ENCODE data around the gene KRTAP4-8.
A peak's percentile ranks its signal among the peaks of the same experiment; 100 is the strongest.
"Not testable (repeated sequence)": the region's sequence is repeated elsewhere in the genome, so short reads cannot be mapped to it uniquely, and the experiment has no call there.

The KRTAP4-8 gene

DNA sequence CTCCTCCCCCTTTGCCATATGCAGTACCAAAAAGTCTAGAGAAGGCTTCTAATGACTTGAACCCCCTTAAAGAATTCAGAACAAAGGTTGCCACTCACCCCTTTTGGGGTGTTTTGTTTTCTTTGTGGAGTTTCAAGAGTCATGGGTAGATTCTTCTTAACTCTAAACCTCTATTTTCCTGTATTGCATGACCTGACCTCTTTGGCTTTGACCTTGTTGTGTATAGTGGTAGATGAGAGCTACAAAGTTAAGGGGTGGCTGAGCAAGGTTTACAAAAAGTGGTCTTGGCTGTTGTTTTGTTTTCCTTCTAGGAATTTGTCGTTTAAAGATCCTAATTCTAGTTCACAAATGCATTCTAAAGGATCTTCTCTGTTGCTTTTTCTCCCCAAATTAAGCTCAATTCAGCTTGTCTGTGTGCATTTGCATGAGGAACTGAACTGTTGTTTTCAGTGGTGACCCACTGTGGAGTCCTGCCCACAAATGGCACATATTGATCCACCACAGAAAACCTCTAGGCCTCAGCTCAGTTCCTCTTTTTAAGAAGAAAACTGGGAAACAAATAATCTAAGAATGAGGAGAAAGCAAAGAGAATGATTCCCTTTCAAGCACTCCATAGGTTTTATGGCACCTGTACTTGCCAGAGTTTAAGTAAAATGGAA, 10.9 kb upstream of the KRTAP4-8 start:
- DNase-seq = not testable (repeated sequence)

DNA sequence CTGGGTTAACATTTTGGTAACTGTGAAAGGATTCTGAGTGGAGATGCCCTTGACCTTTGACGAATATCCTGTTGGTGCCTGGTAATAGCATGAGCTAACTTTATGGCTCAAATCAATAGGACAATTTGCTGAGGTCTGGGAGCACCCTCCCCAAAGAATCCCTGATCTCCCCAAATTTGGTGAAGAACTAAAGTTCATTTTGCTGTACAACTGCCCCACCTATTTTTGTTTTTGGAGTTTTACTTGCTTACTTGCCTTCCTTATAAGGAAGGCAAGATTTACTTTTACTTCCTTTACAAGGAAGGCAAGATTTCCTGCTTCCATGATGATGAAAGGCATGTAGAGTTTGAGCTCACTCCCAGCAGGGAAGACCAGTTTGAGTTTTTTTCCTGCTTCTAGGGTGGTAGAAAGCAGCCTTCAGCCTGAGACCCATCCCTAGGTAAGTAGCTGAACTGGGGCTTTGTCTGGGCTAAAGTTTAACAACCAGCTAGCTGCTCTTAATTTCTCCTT, 10.1 kb upstream of the KRTAP4-8 start:
- DNase-seq = peak; percentile 53

GRCh38 chr17:41105347-41105746, 7.4 kb upstream of the KRTAP4-8 start, which contains the start of gene KRTAP4-9:
TSS of gene KRTAP4-9 (plus strand) at chr17:41105389. CDS start at chr17:41105389, 0 bp downstream.
- not testable (repeated sequence) for DNase-seq

GRCh38 chr17:41104386-41105038, 6.6 kb upstream of the KRTAP4-8 start:
- peak; percentile 89 for DNase-seq

DNA sequence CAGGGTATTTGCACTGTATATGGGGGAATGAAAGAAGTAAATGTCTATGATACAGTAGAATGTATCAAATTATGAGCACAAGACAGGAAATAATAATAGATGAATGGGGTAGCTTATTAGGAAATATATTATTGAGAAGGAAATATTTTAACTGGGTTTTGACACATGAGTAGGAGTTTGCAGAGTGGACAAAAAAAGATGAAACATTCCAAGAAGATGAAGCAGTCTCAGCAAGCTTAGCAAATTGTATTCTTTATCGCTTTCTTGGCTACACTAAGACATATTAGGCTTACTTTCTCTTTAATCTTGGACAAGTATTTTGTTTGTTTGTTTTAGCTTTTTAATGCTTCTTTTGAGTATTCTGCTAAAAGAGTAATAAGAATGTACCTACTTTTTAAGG, 6.0 kb upstream of the KRTAP4-8 start:
- peak; percentile 24 for DNase-seq

DNA sequence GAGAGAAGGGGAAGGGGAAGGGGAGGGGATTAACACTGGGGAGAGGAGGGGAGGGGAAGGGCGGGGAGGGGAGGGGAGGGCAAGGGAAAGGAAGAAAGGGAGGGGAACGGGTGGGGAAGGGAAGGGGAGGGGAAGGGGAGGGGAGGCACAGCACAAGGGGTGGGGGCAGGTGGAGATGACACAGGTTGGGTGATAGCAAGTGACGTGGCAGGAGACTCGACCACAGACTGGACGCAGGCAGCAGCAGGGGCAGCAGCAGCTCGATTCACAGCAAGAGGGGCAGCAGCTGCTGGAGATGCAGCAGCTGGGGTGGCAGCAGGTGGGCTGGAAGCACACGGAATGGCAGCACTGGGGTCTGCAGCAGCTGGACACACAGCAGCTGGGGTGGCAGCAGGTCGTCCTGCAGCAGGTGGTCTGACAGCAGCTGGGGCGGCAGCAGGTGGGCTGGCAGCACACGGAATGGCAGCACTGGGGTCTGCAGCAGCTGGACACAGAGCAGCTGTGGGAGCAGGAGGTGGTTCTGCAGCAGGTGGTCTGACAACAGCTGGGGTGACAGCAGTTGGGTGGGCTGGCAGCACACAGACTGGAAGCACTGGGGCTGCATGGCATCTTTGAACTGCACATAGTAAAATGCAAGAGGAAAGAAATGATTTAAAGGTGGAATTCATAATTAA, 3.8 kb upstream of the KRTAP4-8 start, which contains the start of gene KRTAP4-16:
TSS of gene KRTAP4-16 (minus strand) at position 624 of the 674 bp plus-strand sequence. CDS start at position 624, 0 bp downstream.
- no peak for DNase-seq

DNA sequence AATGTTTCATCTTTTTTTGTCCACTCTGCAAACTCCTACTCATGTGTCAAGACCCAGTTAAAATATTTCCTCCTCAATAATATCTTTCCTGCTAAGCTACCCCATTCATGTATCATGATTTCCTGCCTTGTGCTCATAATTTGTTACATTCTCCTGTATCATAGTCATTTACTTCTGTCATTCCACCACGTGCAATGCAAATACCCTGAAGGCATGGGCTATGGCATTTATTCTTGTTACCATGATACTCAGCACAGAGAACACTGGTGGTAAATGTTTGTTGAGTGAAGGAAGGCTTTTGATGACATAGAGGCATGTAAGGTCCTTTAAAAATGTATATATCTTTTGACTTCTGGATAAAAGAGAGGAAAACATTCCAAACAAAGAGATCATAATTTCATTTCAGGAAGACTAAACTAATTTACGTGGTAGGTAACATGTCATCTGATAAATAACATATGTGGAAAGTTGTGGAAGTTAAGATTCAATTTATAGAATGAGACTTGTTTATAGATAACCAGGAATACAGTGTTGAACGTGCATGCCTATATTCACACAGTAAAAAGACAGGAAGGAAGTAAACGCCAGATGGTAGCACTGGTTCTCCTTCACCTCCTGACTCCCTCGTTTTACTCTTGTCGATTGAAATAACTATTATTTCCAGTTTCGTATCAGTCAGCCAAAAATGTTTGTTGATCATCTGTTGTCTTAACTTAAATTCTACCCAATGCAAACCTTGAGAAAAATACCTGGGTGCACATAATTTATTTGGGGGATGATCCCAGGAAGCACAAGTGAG, 1.9 kb upstream of the KRTAP4-8 start:
- DNase-seq = peak; percentile 95

DNA sequence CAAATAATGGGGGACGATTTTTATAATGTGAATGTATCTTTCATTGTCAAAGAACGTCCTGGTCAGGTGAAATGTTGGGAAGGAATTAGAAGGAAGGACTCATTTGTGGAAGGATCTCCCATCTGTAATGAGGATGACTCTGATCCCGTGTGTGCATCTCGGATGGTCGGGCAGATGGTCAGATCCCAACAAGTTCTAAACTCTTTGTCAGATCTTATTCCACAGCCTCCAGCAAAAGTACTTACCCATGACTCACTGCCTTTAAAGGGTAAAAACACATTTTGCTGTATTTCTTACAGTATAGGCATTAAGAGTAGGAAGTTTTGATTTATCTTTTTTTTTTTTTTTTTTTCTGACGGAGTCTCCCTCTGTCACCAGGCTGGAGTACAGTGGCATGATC, 539 bp upstream of the KRTAP4-8 start:
- DNase-seq = peak; percentile 79

GRCh38 chr17:41096055-41096454, 1.9 kb downstream of the KRTAP4-8 start:
- DNase-seq = no peak

- not testable (repeated sequence) for DNase-seq
Measured at GRCh38 chr17:41088760-41089352, 9.1 kb downstream of the KRTAP4-8 start.

DNA sequence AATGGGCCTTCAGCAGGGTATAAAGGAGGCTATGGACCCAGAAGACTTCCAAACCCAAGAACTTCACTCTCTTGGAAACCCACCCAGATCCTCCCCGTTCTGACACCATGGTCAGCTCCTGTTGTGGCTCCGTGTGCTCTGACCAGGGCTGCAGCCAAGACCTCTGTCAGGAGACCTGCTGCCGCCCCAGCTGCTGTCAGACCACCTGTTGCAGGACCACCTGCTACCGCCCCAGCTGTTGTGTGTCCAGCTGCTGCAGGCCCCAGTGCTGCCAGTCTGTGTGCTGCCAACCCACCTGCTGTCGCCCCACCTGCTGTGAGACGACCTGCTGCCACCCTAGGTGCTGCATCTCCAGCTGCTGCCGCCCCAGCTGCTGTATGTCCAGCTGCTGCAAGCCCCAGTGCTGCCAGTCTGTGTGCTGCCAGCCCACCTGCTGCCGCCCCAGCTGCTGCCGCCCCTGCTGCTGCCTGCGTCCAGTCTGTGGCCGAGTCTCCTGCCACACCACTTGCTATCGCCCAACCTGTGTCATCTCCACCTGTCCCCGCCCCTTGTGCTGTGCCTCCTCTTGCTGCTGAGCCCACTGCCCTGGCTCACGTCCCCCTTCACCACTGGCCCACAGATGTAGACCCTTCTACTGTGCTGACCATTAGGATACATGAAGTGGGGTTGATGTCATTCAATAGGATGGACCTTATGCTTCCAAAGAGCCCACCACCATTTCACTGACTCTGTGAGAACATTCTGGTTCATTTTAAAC, 13.7 kb downstream of the KRTAP4-8 start, which contains the start of gene KRTAP4-7:
TSS of gene KRTAP4-7 (plus strand) at position 51 of the 757 bp plus-strand sequence. CDS start at position 108, 57 bp downstream.
- not testable (repeated sequence) for DNase-seq

DNA sequence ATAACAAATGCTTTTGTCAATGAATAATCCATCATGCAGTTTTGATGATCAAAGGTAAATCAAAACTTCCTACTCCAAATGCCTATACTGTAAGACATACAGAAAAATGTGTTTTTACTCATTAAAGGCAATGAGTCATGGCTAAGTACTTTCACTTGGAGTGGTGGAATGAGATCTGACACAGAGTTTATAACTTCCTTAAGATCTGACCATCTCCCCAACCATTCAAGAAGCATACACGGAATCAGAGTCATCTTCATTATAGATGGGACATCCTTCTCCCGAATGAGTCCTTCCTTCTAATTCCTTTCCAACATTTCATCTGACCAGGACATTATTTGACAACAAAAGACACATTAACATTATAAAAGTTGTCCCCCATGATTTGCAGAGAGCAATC, 14.5 kb downstream of the KRTAP4-8 start:
- peak; percentile 86 for DNase-seq

GRCh38 chr17:41082626-41083025, 15.3 kb downstream of the KRTAP4-8 start:
- DNase-seq = no peak

DNA sequence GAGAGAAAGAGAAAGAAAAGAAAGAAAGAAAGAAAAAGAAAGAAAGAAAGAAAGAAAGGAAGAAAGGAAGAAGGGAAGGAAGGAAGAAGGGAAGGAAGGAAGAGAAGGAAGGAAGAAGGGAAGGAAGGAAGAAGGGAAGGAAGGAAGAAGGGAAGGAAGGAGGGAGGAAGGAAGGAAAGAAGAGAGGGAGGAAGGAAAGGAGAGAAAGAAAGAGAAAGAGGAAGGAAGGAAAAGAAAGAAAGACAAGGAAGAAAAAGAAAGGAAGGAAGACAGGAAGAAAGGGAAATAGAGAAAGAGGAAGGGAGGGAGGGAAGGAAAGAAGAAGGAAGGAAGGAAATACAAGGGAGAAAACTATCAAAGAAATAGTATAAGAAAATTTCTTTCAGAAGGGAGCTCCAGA, 21.2 kb downstream of the KRTAP4-8 start:
- no peak for DNase-seq

DNA sequence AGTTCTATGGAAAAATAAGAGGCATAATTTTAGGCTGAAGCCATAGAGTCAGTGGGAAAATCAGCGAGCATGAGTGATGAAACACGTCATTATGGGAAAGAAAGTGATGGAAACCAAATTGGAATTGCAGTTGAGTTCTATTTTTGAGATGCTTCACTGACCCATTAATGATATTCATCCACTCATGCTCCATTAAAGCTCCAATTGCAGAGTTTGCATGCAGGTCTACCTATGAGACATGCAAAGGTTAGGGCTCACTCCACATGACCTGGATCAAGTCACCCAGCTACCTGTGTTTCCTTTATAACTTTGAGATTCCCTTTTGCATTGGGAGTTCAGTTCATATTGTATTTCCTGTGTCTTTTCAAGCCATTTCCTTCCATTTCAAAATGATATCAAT, 24.3 kb downstream of the KRTAP4-8 start:
- no peak for DNase-seq

DNA sequence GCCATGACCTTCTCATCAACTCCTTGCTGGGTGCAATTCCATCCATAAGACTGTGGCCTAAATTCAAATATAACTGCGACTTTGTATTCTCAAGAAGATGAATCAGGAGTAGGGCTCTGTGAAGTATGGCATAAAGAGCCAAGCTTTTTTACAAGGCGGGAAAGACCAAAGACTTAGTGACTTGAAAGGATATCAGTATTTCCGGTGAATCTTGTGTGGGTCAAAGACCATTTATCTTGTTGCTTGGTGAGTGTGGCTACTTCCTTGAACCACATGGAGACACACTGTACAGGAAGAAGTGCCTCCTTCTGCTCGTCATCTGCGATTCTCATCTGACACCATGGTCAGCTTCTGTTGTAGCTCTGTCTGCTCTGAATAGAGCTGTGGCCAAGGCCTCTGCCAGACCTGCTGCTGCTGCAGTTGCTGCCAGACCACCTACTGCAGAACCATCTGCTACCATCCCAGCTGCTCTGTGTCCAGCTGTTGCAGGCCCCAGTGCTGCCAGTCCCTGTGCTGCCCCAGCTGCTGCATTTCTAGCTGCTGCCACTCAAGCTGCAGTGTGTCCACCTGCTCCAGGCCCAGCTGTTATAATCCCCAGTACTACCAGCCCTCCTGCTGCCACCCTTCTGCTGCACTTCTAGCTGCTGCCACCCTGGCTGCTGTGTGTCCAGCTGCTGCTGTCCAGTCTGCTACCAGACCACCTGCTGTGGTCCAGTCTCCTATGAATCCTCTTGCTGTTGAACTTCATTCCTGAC, 26.2 kb downstream of the KRTAP4-8 start:
- DNase-seq = no peak

DNA sequence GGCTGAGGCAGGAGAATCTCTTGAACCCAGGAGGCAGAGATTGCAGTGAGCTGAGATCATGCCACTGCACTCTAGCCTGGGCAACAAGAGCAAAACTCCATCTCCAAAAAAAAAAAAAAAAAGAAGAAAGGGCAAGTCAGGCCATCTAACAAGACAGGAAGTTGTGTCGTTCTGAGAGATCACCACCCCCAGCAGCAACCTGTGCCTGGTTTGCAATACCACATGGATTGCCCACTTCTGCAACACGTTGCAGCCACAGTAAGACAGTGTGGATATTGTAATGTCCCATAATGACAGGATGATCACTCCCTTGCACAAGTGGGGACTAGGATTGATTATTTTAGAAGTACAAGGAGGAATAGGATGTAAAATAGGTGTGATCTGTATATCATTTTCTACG, 28.9 kb downstream of the KRTAP4-8 start:
- no peak for DNase-seq

- peak; percentile 47 for DNase-seq
Measured at GRCh38 chr17:41067281-41067680, 30.7 kb downstream of the KRTAP4-8 start.

DNA sequence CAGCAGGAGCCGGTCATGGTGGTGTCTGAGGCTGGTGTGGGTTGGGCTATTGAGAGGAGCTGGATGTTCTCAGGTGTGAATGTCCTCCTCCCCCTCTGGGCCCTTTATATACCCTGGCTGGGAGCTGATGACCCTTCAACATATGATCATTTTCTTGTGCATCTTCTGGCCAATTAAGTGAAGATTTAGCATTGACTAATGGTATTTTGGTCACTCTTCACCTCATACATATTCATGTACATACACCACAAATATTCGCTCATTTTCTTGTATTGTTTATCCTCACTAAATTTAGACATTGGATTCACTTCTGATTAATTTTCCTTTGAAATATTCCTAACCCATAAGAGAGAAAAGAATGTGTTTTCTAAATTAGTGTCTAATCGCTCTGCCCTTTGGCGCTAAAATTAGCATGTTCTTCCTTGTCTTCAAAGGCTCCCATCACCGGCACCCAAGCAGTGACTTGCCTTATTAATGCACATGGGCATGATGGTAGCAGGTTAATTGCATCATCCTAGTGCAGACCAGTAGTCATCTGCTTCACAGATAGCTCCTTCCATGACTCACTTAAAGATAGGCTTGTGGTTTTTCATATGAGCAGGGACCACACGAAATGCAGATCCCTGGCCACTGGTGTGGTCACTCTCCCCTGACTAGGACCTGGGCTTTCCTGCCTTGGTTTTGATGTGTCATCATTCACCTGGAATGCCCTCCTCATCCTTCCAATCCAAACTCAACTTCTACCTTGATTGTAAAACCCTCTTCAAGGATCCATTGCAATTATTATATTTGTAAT, 31.9 kb downstream of the KRTAP4-8 start, which contains the start of gene KRTAP2-4:
TSS of gene KRTAP2-4 (minus strand) at position 51 of the 796 bp plus-strand sequence. CDS start at position 17, 34 bp downstream.
- DNase-seq = peak; percentile 91
